Loucy (cell line): ENCODE data around the gene XXYLT1.

Experiments used
- EZH2phosphoT487 ChIP-seq: fragments of 200-600 bp; IDR thresholded peaks from 2 replicates; pipeline ENCODE4 v1.6.1; 2018; ENCODE audit warnings: antibody characterized with exemption, mild to moderate bottlenecking, moderate library complexity, borderline replicate concordance
- TF ChIP-seq, protein P1 (sequence below): fragments of 200-600 bp; sonication (generic); conservative IDR thresholded peaks from 2 replicates; pipeline ENCODE4 v1.5.1; 2014; ENCODE audit warnings: mild to moderate bottlenecking, antibody characterized with exemption, low read length

GRCh38 chr3:195255571-195256501, 15.1 kb downstream of the XXYLT1 start:
- TF ChIP-seq, protein P1, sequence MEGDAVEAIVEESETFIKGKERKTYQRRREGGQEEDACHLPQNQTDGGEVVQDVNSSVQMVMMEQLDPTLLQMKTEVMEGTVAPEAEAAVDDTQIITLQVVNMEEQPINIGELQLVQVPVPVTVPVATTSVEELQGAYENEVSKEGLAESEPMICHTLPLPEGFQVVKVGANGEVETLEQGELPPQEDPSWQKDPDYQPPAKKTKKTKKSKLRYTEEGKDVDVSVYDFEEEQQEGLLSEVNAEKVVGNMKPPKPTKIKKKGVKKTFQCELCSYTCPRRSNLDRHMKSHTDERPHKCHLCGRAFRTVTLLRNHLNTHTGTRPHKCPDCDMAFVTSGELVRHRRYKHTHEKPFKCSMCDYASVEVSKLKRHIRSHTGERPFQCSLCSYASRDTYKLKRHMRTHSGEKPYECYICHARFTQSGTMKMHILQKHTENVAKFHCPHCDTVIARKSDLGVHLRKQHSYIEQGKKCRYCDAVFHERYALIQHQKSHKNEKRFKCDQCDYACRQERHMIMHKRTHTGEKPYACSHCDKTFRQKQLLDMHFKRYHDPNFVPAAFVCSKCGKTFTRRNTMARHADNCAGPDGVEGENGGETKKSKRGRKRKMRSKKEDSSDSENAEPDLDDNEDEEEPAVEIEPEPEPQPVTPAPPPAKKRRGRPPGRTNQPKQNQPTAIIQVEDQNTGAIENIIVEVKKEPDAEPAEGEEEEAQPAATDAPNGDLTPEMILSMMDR: no peak
- no peak for TF ChIP-seq EZH2phosphoT487
